SK-N-MC (cell line): Measurements from ENCODE around the gene MYO5A.

ENCODE experiments used
- EZH2 ChIP-seq: fragments of 200-600 bp; sonication (generic); IDR thresholded peaks from one replicate; pipeline ENCODE4 v1.6.1; 2017; ENCODE audit warnings: antibody characterized with exemption
- FOXP2 ChIP-seq: optimal IDR thresholded peaks from 2 replicates; pipeline ENCODE3; 2011; ENCODE audit warnings: mild to moderate bottlenecking, moderate library complexity; ENCODE audit not compliant: insufficient read depth; ENCODE audit errors: extremely low read length, control extremely low read depth

GRCh38 chr15:52288051-52288942, 240.4 kb downstream of the MYO5A start:
- no peak for TF ChIP-seq EZH2
- no peak for TF ChIP-seq FOXP2
